NCI-H2196 treated with DMSO at 0.1 percent for 48 hours (cell line): ENCODE data around the gene ZSWIM8.
A peak's percentile ranks its signal among the peaks of the same experiment; 100 is the strongest.
"Not testable (repeated sequence)": the region's sequence is repeated elsewhere in the genome, so short reads cannot be mapped to it uniquely, and the experiment has no call there.

Experiments used
- DNase-seq: peaks from one replicate; lab custom pipeline; 2025; ENCODE audit not compliant: unreplicated experiment; lab: John Stamatoyannopoulos, UW

The ZSWIM8 gene

GRCh38 chr10:73813333-73813732 lies 27.9 kb downstream of the ZSWIM8 start:
- no peak for DNase-seq

GRCh38 chr10:73814276-73814895 lies 29.0 kb downstream of the ZSWIM8 start:
- no peak for DNase-seq

GRCh38 chr10:73814896-73815718 lies 29.7 kb downstream of the ZSWIM8 start:
- DNase-seq = no peak

GRCh38 chr10:73815719-73816030 lies 30.3 kb downstream of the ZSWIM8 start:
- no peak for DNase-seq

- DNase-seq = no peak
Measured at GRCh38 chr10:73816917-73817729, 31.7 kb downstream of the ZSWIM8 start.

GRCh38 chr10:73817826-73818225 lies 32.4 kb downstream of the ZSWIM8 start:
- no peak for DNase-seq

GRCh38 chr10:73818402-73818801 lies 33.0 kb downstream of the ZSWIM8 start:
- no peak for DNase-seq

GRCh38 chr10:73819081-73819480 lies 33.7 kb downstream of the ZSWIM8 start:
- DNase-seq = no peak

- peak; percentile 60 for DNase-seq
Measured at GRCh38 chr10:73819513-73820093, 34.2 kb downstream of the ZSWIM8 start.

- DNase-seq = no peak
Measured at GRCh38 chr10:73823391-73823790, 38.0 kb downstream of the ZSWIM8 start.

GRCh38 chr10:73824146-73824725 lies 38.8 kb downstream of the ZSWIM8 start:
- no peak for DNase-seq

- DNase-seq = no peak
Measured at GRCh38 chr10:73827346-73828089, 42.1 kb downstream of the ZSWIM8 start.

- DNase-seq = no peak
Measured at GRCh38 chr10:73828161-73828560, 42.8 kb downstream of the ZSWIM8 start.

- DNase-seq = not testable (repeated sequence)
Measured at GRCh38 chr10:73829090-73829489, 43.7 kb downstream of the ZSWIM8 start.

GRCh38 chr10:73836427-73836980 lies 51.1 kb downstream of the ZSWIM8 start:
- DNase-seq = no peak

GRCh38 chr10:73837072-73837471 lies 51.7 kb downstream of the ZSWIM8 start:
- DNase-seq = no peak

GRCh38 chr10:73838008-73838567 lies 52.7 kb downstream of the ZSWIM8 start:
- no peak for DNase-seq

- DNase-seq = no peak
Measured at GRCh38 chr10:73838827-73839226, 53.4 kb downstream of the ZSWIM8 start.

- DNase-seq = no peak
Measured at GRCh38 chr10:73839276-73839966, 54.0 kb downstream of the ZSWIM8 start.
